Kidney capillary endothelial cell (primary cell): Measurements from ENCODE around the gene NT5DC2.

Experiments used
- DNase-seq: peaks from one replicate; pipeline ENCODE4 v3.0.0-alpha.2; 2018; ENCODE audit warnings: low spot score

The NT5DC2 gene

GRCh38 chr3:52533623-52534280 is at the start of gene NT5DC2:
Gene NT5DC2 (minus strand): TSS chr3:52533857. CDS start chr3:52533737, 120 bp downstream.
- peak; percentile 68 for DNase-seq

- DNase-seq: no peak
Observed at GRCh38 chr3:52574056-52574965, 40.7 kb upstream of the NT5DC2 start.

GRCh38 chr3:52572221-52572620 is 38.6 kb upstream of the NT5DC2 start:
- DNase-seq: no peak

- DNase-seq: no peak
Observed at GRCh38 chr3:52570076-52570475, 36.4 kb upstream of the NT5DC2 start.

- no peak for DNase-seq
Observed at GRCh38 chr3:52568069-52568468, 34.4 kb upstream of the NT5DC2 start.

- DNase-seq: no peak
Observed at GRCh38 chr3:52563984-52564383, 30.3 kb upstream of the NT5DC2 start.

GRCh38 chr3:52561028-52561747 is 27.5 kb upstream of the NT5DC2 start:
- no peak for DNase-seq

- DNase-seq: no peak
Observed at GRCh38 chr3:52558436-52558835, 24.8 kb upstream of the NT5DC2 start.

- no peak for DNase-seq
Observed at GRCh38 chr3:52557011-52557960, 23.6 kb upstream of the NT5DC2 start.

- DNase-seq: no peak
Observed at GRCh38 chr3:52555056-52555455, 21.4 kb upstream of the NT5DC2 start.

GRCh38 chr3:52554026-52554755 is 20.5 kb upstream of the NT5DC2 start:
- DNase-seq: no peak

- DNase-seq: no peak
Observed at GRCh38 chr3:52552089-52552488, 18.4 kb upstream of the NT5DC2 start.

GRCh38 chr3:52551118-52551517 is 17.5 kb upstream of the NT5DC2 start:
- DNase-seq: no peak

GRCh38 chr3:52547143-52547542 is 13.5 kb upstream of the NT5DC2 start:
- DNase-seq: no peak

- no peak for DNase-seq
Observed at GRCh38 chr3:52546111-52546901, 12.6 kb upstream of the NT5DC2 start.

- no peak for DNase-seq
Observed at GRCh38 chr3:52544937-52545336, 11.3 kb upstream of the NT5DC2 start.

GRCh38 chr3:52541050-52541449 is 7.4 kb upstream of the NT5DC2 start:
- DNase-seq: no peak

GRCh38 chr3:52539010-52539653 is 5.5 kb upstream of the NT5DC2 start:
- no peak for DNase-seq

GRCh38 chr3:52537726-52538421 is 4.2 kb upstream of the NT5DC2 start:
- DNase-seq: no peak
